GM18502 (cell line): Measurements from ENCODE around the gene CTNND2.
"Not testable (repeated sequence)": the region's sequence is repeated elsewhere in the genome, so short reads cannot be mapped to it uniquely, and the experiment has no call there.

ENCODE experiments used
- ATAC-seq: cut with Tn5 transposase; IDR thresholded peaks from one replicate; pipeline ENCODE4 v1.9.1; 2021; ENCODE audit warnings: mild to moderate bottlenecking; ENCODE audit not compliant: unreplicated experiment, poor library complexity

Gene CTNND2

GRCh38 chr5:11684607-11685006 lies 219.6 kb downstream of the CTNND2 start:
- no peak for ATAC-seq

- ATAC-seq: no peak
These were observed 220.6 kb downstream of the CTNND2 start for GRCh38 chr5:11683666-11684065.

GRCh38 chr5:11681796-11682195 lies 222.4 kb downstream of the CTNND2 start:
- ATAC-seq: no peak

DNA sequence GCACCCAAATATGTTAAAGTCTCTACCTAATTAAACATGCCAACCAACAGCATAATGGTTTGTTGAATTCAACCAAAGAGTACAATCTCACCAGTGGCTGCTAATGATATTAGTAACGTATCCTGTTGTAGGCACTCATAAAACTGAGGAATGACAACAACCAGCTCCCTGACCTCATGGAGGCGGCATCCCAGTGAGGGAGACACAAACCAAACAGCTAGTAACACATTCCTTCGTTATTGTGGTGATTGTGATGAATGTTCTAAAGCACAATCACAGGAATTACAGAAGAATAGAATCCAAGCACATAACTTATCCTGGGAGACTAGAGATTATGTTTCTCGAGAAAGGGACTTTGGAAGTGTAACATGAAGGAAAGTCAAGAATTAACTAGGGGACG lies 224.6 kb downstream of the CTNND2 start:
- no peak for ATAC-seq

- ATAC-seq: no peak
These were observed 229.1 kb downstream of the CTNND2 start for GRCh38 chr5:11675184-11675583.

DNA sequence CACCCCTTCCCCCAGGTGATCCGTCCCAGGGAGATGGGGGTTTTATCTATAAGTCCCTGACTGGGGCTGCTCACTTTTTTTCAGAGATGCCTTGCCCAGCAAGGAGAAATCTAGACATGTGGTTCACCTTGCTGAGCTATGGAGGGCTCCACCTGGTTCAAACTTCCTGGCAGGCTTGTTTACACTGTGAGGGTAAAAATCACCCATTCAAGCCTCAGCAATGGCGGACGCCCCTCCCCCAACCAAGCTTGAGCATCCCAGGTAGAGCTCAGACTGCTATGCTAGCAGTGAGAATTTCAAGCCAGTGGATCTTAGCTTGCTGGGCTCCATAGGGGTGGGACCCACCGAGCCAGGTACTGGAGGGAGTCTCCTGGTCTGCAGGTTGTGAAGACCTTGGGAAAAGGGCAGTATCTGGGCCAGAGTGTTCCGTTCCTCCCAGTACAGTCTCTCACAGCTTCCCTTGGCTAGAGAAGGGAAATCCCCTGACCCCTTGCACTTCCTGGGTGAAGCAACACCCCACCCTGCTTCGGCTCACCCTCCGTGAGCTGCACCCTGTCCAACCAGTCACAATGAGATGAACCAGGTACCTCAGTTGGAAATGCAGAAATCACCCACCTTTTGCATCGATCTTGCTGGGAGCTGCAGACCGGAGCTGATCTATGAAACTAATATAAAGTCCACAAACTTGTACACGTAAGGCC lies 231.7 kb downstream of the CTNND2 start:
- ATAC-seq: no peak

GRCh38 chr5:11658376-11658775 lies 245.9 kb downstream of the CTNND2 start:
- no peak for ATAC-seq

- no peak for ATAC-seq
These were observed 247.3 kb downstream of the CTNND2 start for GRCh38 chr5:11656916-11657315.

DNA sequence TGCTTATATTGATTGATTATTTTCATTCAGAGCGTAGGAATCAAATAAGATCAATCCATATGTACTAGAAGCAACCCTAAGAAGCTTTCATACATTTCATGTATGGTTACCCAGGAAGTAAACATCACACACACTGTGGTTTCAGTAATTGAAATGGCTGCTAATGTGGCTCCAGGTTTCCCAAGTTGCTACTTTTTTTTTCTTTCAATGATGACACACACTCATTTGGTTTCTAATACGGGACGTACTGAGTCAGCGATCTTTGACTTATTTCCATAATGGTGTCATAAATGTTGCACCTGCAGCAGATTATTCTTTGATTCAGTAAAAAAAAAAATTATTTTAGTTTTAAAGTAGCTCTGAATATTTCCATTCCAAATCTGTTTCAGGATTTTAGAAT lies 248.6 kb downstream of the CTNND2 start:
- ATAC-seq: no peak

- ATAC-seq: no peak
These were observed 253.3 kb downstream of the CTNND2 start for GRCh38 chr5:11650936-11651335.

DNA sequence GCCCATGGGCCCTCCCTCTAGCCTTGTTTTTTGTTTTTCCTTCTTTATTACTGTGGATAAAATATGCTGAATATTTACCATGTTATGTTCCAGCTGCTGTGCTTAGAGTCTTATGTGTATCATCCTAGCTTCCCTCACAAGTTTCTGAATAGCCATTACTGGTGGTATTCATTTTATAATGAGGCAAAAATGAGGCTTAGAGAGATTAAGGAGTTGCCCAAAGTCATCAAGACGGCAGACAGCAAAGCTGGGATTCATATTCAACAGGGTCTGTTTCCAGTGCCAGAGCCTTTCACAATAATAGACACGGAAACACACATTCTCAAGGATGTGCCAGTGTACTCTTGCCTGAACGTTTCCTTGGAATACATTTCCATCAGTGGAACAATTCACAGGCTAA lies 258.1 kb downstream of the CTNND2 start:
- ATAC-seq: no peak

DNA sequence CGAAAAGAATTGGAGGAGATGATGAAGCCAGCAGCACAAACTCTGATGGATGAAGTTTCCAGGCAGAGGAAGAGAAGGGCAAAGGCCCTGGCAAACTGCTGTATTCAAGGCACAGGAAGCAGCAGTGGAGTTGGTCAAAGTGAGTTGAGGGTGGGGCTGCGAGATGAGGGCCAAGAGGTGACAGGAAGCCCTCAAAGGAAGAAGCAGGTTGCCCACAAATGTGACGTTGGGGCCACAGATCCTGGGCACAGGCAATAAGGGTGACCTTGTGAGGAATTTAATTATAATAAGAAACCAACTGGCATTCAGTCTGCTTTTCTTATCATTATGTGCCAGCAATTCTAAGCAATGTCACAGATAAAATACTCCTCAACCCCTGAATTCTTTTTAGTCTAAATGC lies 261.8 kb downstream of the CTNND2 start:
- no peak for ATAC-seq

- no peak for ATAC-seq
These were observed 263.9 kb downstream of the CTNND2 start for GRCh38 chr5:11640158-11640873.

DNA sequence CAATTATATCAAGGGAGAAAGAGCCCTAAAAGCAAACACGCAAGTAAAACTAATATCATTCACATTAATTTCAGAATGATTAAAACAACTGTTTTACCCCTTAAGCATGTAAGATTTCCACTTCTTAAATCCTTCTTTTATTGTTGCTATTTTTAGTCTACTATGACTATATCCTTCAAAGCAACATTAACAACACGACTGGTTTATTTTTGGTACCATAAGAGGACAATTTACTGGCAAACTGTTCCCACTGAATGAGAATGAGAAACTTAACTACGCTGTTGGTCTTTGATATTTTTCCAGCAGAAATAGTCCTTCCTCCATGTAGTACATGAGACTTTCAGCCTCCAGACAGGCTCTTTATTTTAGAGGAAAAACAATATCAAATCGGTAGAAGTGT lies 281.5 kb downstream of the CTNND2 start:
- ATAC-seq: no peak

DNA sequence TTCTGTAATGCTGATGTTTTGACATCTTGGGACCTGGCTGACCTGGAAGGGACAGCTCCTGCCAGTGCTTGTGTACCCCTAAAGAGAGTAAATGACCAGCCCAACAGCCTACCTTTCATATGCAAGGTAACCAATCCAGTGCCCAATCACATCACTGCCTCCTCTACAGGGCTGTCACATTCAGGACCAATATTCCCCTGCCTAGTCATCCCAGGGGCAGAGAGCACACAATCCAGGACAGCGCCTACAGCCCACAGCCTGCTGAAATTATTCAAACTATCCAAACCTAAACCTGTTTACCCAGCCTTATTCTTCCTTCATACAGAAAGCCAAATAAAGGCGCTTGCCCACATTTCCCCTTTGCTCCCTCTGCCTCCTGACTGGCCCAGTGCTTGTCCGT lies 284.1 kb downstream of the CTNND2 start:
- ATAC-seq: no peak

- ATAC-seq: no peak
These were observed 284.8 kb downstream of the CTNND2 start for GRCh38 chr5:11619339-11620024.

GRCh38 chr5:11617080-11617479 lies 287.2 kb downstream of the CTNND2 start:
- no peak for ATAC-seq

GRCh38 chr5:11616624-11617023 lies 287.6 kb downstream of the CTNND2 start:
- ATAC-seq: not testable (repeated sequence)

DNA sequence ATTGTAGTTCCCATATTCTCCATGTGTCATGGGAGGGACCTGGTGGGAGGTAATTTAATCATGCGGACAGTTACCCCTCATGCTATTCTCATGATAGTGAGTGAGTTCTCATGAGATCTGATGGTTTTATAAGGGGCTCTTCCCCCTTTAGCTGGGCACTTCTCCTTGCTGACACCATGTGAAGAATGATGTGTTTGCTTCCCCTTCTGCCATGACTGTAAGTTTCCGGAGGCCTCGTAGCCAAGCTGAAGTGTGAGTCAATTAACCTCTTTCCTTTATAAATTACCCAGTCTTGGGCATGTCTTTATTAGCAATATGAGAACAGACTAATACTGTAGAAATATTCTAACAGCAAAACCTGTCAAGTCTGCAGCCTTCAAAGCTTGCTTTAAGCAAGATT lies 293.2 kb downstream of the CTNND2 start:
- ATAC-seq: no peak

DNA sequence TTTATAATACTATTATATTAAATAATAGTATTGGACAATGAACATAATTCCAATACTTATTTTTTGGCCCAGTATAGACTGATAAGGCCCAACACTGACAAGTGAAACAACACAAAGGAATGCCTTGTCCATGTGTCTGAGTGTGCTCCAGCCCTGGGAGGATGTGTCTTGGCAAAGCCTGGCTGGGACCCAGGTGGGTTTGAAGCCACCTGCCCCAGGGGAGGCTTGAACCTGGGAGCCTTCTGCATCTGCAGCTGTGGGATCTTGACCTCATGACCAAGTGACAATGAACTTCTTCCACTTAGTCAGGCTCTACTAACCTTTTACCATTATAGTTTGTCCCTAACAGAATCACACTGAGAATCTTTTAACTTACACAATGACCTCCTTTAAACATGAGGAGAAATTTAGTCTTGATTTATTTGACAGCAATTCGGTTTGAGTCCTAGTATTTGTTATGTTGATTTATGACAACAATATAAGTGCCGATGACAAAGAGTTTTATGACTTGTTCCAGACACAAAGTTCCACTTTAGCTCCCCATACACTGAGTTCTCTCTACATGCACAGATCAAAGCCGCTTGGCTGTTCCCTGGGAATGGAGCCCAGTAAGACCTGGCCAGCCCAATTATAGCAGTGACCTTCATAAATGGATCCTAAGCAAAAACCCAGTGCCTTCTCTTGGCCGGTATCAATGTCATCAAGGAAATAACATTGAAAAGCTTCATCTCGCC lies 294.5 kb downstream of the CTNND2 start:
- no peak for ATAC-seq

DNA sequence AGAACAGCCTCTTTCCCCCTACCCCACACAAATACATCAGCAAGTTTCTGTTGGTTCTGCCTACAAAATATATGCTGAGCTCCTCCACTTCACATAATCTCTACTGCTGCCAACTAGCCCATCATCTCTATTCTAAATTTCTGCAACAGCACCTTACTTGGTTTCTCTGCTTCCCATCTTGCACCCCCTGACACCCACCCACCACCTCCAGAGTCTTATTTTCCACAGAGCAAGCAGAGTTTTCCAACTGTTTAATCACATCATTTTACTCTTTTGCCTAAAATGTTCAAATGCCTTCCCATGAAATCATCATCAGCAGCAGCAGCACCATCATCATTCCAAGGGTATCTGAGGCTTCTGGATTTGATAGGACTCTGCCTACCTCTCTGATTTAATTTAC lies 295.7 kb downstream of the CTNND2 start:
- no peak for ATAC-seq
